Suprapubic skin (tissue), 4 donors: ENCODE results near the gene ST6GAL2.

Experiments
- EP300 ChIP-seq: sonication (generic); formaldehyde crosslinking; IDR thresholded peaks from one replicate; pipeline ENCODE4 v1.6.1; 2017; ENCODE audit warnings: antibody characterized with exemption
- POLR2A ChIP-seq, 2 donors: fragments of 450-650 bp; IDR thresholded peaks; one replicate each; pipeline ENCODE4 v1.6.1; 2017; ENCODE audit warnings: antibody characterized with exemption in 2 of 2, mild to moderate bottlenecking in 2 of 2, moderate library complexity in 2 of 2
- POLR2AphosphoS5 ChIP-seq, 3 donors: sonication (generic); formaldehyde crosslinking; IDR thresholded peaks; one replicate each; pipeline ENCODE4 v1.6.1; 2017; ENCODE audit warnings: antibody characterized with exemption in 3 of 3
- TF ChIP-seq, protein P1 (sequence below), 2 donors: fragments of 200-600 bp in 1 of 2; fragments of 450-650 bp in 1 of 2; sonication (generic) in 1 of 2; IDR thresholded peaks; one replicate each; pipeline ENCODE4 v1.5.1; 2016 to 2019; ENCODE audit warnings: antibody characterized with exemption in 2 of 2, mild to moderate bottlenecking in 1 of 2, moderate library complexity in 1 of 2

DNA sequence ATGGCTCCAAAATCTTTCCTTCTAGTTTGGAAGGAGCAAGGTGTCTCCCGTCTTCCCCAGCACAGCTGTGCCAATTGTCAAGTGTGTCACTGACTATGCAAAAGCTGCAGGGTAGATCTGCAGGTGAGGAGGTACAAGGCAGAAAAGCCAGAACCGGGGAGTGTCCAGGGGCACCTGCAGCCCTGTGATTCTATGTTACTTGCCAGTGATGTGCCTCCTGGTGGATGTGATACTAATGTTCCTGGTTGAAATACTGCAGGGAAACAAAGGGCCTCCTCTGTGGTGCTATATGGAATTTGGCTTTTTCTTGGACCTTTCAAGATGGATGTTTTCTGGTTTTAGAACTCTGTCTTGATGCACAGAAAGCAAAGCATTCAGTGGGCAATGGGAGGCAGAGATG lies 80.3 kb downstream of the ST6GAL2 start:
- TF ChIP-seq, protein P1, sequence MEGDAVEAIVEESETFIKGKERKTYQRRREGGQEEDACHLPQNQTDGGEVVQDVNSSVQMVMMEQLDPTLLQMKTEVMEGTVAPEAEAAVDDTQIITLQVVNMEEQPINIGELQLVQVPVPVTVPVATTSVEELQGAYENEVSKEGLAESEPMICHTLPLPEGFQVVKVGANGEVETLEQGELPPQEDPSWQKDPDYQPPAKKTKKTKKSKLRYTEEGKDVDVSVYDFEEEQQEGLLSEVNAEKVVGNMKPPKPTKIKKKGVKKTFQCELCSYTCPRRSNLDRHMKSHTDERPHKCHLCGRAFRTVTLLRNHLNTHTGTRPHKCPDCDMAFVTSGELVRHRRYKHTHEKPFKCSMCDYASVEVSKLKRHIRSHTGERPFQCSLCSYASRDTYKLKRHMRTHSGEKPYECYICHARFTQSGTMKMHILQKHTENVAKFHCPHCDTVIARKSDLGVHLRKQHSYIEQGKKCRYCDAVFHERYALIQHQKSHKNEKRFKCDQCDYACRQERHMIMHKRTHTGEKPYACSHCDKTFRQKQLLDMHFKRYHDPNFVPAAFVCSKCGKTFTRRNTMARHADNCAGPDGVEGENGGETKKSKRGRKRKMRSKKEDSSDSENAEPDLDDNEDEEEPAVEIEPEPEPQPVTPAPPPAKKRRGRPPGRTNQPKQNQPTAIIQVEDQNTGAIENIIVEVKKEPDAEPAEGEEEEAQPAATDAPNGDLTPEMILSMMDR (IDR thresholded peaks at IDR 0.05) = no peak
- TF ChIP-seq POLR2AphosphoS5 (IDR thresholded peaks at IDR 0.05) (no peak), POLR2A (IDR thresholded peaks at IDR 0.05) (no peak), EP300 (no peak)
